ENCODE measurements around the gene ZFP64.

The ZFP64 gene

GRCh38 chr20:52104546-52105441 lies 86.8 kb downstream of the ZFP64 start:
- no peak for DNase-seq (ENCODE audit: low spot score)

DNA sequence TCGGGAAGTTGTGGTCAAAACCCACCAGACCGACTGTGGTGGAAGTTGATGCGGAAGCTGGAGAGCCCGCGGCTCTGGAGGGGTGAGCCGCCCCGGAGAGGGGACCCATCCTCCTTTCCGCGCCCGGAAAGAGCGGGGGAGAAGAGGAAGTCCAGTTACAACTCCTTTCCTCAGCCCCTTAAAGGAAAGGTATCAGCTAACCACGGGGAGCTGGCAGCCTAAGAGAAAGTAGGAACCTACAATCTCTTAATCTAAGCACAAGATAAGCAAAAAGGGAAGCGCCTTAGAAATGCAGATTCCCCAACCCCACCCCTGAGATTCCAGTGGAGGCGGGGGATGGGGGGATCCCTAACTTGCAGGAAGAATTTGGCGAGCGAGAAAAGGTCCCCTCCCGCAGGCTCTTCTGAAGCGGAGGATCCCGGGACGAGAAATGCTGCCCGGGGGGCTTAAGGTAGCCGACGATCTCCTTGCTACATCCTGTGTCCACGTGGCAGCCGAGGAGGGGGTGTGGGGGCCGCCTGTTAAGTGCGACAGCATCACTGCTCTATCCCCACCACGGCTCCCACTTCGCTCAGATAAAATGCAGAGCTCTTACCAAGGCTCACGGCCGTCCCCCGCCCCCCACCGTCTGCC lies 87.5 kb downstream of the ZFP64 start:
- no peak for DNase-seq (ENCODE audit: low spot score)

DNA sequence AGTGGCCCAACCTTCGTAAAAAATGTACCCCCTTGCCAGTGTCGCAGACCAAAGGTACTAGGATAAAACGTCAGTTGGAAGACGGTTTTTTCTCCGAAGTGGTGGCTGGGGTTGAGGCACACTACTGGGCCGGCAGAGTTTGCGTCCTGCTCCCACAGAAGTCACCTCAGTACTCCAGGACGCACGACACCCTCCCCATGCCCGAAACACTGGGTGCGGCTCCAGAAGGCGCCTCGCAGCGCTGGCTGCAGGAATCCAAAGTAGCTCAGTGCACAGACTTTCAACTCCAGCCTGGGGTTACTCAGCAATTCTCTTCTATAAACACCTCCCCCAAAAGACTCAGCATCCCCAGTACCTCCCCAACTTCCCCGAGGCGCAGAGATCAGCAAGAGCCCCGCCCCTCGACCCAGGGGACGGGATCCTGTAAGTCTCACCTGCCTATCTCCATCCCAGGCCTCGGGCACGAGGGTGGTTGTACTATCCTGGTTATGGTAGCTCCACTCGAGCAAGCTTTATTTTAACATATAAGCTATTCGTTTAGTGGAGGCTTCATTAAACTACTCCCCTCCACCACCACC lies 88.2 kb downstream of the ZFP64 start:
- no peak for DNase-seq (ENCODE audit: low spot score)

DNA sequence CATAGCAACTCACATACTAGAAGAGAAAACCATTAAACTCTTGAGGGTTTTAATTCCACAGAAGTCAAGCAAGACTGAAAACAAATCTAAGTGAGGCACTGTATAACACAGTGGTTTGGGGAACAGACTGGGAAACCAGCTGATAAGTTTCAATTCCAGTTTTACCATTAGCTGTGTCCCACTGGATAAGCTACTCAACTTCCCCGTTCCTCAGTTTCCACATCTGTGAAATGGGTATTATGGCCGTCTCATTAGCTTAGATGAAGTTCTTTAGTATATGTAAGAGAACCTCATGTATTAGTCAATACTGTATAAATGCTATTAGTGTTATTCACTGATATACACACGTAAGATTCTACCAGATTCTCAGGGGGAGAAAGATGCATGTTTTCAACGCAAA lies 89.0 kb downstream of the ZFP64 start:
- DNase-seq (ENCODE audit: low spot score), result no peak

GRCh38 chr20:52102126-52102525 lies 89.5 kb downstream of the ZFP64 start:
- no peak for DNase-seq (ENCODE audit: low spot score)
